HepG2 (cell line): Measurements from ENCODE around the gene SMIM36. TPM values are rescaled to one million over a fixed set of nuclear protein-coding genes. Genes with fewer than 3 reads are reported as not detected.
A peak's percentile ranks its signal among the peaks of the same experiment; 100 is the strongest.

Source experiments
- BCL6 ChIP-seq: IDR thresholded peaks from 2 replicates; pipeline ENCODE4 v1.6.1; 2016; ENCODE audit warnings: missing genetic modification reagents, missing compliant biosample characterization
- GABPB1 ChIP-seq: IDR thresholded peaks from 2 replicates; pipeline ENCODE4 v1.6.1; 2016; ENCODE audit warnings: mild to moderate bottlenecking, missing genetic modification reagents, moderate library complexity, missing compliant biosample characterization
- HMG20B ChIP-seq: conservative IDR thresholded peaks from 2 replicates; pipeline ENCODE4 v1.6.1; 2016; ENCODE audit warnings: missing genetic modification reagents, missing compliant biosample characterization
- HNRNPLL ChIP-seq: fragments of 200-400 bp; formaldehyde crosslinking; IDR thresholded peaks from 2 replicates; pipeline ENCODE4 v1.6.1; 2017; ENCODE audit warnings: mild to moderate bottlenecking, low read depth, low read length; ENCODE audit not compliant: poor library complexity, severe bottlenecking
- KLF9 ChIP-seq: IDR thresholded peaks from 2 replicates; pipeline ENCODE4 v1.6.1; 2016; ENCODE audit warnings: low read depth
- MTA1 ChIP-seq: sonication (generic); formaldehyde crosslinking; IDR thresholded peaks from 2 replicates; pipeline ENCODE4 v1.4.0; 2020; ENCODE audit warnings: missing genetic modification reagents, mild to moderate bottlenecking, borderline replicate concordance
- NRL ChIP-seq: sonication (generic); formaldehyde crosslinking; IDR thresholded peaks from 2 replicates; pipeline ENCODE4 v1.5.0; 2020; ENCODE audit warnings: missing genetic modification reagents, mild to moderate bottlenecking, moderate library complexity, borderline replicate concordance
- POLR2AphosphoS5 ChIP-seq: IDR thresholded peaks from 2 replicates; pipeline ENCODE4 v1.6.1; 2012; ENCODE audit warnings: low read depth, low read length
- POLR2G ChIP-seq: fragments of 200-400 bp; formaldehyde crosslinking; IDR thresholded peaks from 2 replicates; pipeline ENCODE4 v1.6.1; 2018; ENCODE audit warnings: mild to moderate bottlenecking, low read depth, low read length, moderate library complexity
- RFX5 ChIP-seq: IDR thresholded peaks from 2 replicates; pipeline ENCODE4 v1.6.1; 2011; ENCODE audit warnings: low read depth, low read length, improper control_type of control experiment
- ZNF138 ChIP-seq: sonication (generic); formaldehyde crosslinking; IDR thresholded peaks from 2 replicates; pipeline ENCODE4 v1.5.0; 2020; ENCODE audit warnings: mild to moderate bottlenecking, low read depth, missing genetic modification reagents
- ZNF343 ChIP-seq: sonication (generic); formaldehyde crosslinking; IDR thresholded peaks from 2 replicates; pipeline ENCODE4 v1.4.0; 2020; ENCODE audit warnings: mild to moderate bottlenecking, missing genetic modification reagents
- ZNF546 ChIP-seq: sonication (generic); formaldehyde crosslinking; conservative IDR thresholded peaks from 2 replicates; pipeline ENCODE4 v1.8.1; 2023; ENCODE audit warnings: mild to moderate bottlenecking, missing genetic modification reagents
- ZNF558 ChIP-seq: sonication (generic); formaldehyde crosslinking; IDR thresholded peaks from 2 replicates; pipeline ENCODE4 v1.9.0; 2022; ENCODE audit warnings: mild to moderate bottlenecking, missing genetic modification reagents, borderline replicate concordance
- ZNF567 ChIP-seq: sonication (generic); formaldehyde crosslinking; IDR thresholded peaks from 2 replicates; pipeline ENCODE4 v1.8.1; 2023; ENCODE audit warnings: mild to moderate bottlenecking, missing genetic modification reagents, borderline replicate concordance
- ZNF570 ChIP-seq: sonication (generic); formaldehyde crosslinking; IDR thresholded peaks from 2 replicates; pipeline ENCODE4 v1.4.0; 2020; ENCODE audit warnings: mild to moderate bottlenecking, missing genetic modification reagents, borderline replicate concordance
- ZNF672 ChIP-seq: sonication (generic); formaldehyde crosslinking; IDR thresholded peaks from 2 replicates; pipeline ENCODE4 v1.8.1; 2022; ENCODE audit warnings: missing genetic modification reagents
- ZNF768 ChIP-seq: sonication (generic); formaldehyde crosslinking; IDR thresholded peaks from 2 replicates; pipeline ENCODE4 v1.4.0; 2020; ENCODE audit warnings: missing genetic modification reagents
- ZSCAN21 ChIP-seq: sonication (generic); formaldehyde crosslinking; IDR thresholded peaks from 2 replicates; pipeline ENCODE4 v1.8.0; 2022; ENCODE audit warnings: mild to moderate bottlenecking, missing genetic modification reagents, moderate library complexity, borderline replicate concordance
- polyA plus RNA-seq, 8 experiments: library from polyadenylated mRNA; depleted of rRNA in 3 of 8; stranded (reverse) in 7 of 8; unstranded in 1 of 8; fragments of >200 nt; fragmentation: Illumina TruSeq in 4 of 8; extraction: Trizol in 4 of 8; gene quantifications; 2 replicates each; pipeline versions ENCODE4 v1.2.1 to v1.2.3, GENCODE V29; 2011 to 2016; ENCODE audit warnings: low read depth in 4 of 8, missing spikeins in 1 of 8, mixed read lengths in 1 of 8; ENCODE audit not compliant: insufficient read depth in 1 of 8
- total RNA-seq, 5 experiments: library from RNA; depleted of rRNA; stranded (reverse); fragments of >200 nt; fragmentation: Illumina TruSeq; extraction: Trizol; gene quantifications; 2 replicates each; pipeline ENCODE4 v1.2.3, GENCODE V29; 2016; ENCODE audit warnings: low read depth in 1 of 5
- TF ChIP-seq, protein P1 (sequence below): sonication (generic); formaldehyde crosslinking; IDR thresholded peaks from 2 replicates; pipeline ENCODE4 v1.4.0; 2020; ENCODE audit warnings: mild to moderate bottlenecking, missing genetic modification reagents
- TF ChIP-seq, protein P2 (sequence below): sonication (generic); formaldehyde crosslinking; IDR thresholded peaks from 2 replicates; pipeline ENCODE4 v1.4.0; 2020; ENCODE audit warnings: missing genetic modification reagents, borderline replicate concordance
- TF ChIP-seq, protein P3 (sequence below): sonication (generic); formaldehyde crosslinking; IDR thresholded peaks from 2 replicates; pipeline ENCODE4 v1.5.0; 2020; ENCODE audit warnings: missing genetic modification reagents
- TF ChIP-seq, protein P4 (sequence below): IDR thresholded peaks from 2 replicates; pipeline ENCODE4 v1.6.1; 2018; ENCODE audit warnings: missing genetic modification reagents, mild to moderate bottlenecking, missing compliant biosample characterization

SMIM36 gene
- total and polyA plus RNA-seq, 2 of the 13 experiments (the other 11 are each of a cell fraction or from before 2014, with no cell fraction given) = not detected

DNA sequence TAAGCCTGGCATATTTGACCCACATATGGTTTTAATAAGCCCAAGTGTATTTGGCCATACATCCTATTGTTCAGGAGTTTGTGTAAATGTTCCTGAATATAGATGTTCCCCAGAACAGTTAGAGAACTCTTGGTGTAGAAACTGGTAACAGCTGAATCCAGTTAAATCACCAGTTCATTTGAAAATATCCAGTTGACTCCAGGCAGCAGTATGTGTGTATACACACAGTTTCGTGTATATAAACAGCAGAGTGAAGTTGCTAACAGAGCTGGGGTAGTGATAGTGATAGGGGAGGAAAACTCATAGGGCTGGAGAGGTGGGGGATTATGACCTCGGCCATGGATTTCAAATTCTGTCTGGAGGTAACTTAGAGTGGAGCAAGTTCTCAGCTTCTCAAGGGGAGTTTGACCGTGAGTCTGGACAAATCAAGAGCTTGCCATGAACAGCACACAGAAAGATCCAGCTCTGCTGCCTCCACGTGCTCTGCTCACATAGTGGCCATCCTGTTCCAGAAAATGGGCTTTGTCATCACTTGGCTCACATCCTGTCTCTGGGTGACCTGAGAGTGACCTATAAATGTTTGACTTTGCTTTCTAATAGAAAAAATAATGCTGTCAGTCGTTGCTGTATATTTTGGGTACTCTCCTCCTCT, 59.0 kb downstream of the SMIM36 start (continued):
- TF ChIP-seq, protein P1, sequence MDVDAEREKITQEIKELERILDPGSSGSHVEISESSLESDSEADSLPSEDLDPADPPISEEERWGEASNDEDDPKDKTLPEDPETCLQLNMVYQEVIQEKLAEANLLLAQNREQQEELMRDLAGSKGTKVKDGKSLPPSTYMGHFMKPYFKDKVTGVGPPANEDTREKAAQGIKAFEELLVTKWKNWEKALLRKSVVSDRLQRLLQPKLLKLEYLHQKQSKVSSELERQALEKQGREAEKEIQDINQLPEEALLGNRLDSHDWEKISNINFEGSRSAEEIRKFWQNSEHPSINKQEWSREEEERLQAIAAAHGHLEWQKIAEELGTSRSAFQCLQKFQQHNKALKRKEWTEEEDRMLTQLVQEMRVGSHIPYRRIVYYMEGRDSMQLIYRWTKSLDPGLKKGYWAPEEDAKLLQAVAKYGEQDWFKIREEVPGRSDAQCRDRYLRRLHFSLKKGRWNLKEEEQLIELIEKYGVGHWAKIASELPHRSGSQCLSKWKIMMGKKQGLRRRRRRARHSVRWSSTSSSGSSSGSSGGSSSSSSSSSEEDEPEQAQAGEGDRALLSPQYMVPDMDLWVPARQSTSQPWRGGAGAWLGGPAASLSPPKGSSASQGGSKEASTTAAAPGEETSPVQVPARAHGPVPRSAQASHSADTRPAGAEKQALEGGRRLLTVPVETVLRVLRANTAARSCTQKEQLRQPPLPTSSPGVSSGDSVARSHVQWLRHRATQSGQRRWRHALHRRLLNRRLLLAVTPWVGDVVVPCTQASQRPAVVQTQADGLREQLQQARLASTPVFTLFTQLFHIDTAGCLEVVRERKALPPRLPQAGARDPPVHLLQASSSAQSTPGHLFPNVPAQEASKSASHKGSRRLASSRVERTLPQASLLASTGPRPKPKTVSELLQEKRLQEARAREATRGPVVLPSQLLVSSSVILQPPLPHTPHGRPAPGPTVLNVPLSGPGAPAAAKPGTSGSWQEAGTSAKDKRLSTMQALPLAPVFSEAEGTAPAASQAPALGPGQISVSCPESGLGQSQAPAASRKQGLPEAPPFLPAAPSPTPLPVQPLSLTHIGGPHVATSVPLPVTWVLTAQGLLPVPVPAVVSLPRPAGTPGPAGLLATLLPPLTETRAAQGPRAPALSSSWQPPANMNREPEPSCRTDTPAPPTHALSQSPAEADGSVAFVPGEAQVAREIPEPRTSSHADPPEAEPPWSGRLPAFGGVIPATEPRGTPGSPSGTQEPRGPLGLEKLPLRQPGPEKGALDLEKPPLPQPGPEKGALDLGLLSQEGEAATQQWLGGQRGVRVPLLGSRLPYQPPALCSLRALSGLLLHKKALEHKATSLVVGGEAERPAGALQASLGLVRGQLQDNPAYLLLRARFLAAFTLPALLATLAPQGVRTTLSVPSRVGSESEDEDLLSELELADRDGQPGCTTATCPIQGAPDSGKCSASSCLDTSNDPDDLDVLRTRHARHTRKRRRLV (CRISPR knock-in tag) = no peak
- TF ChIP-seq ZNF672 (CRISPR knock-in tag) (no peak), POLR2AphosphoS5 (no peak), GABPB1 (CRISPR knock-in tag) (peak; percentile 52; the same call in 1 of the 2 replicates), ZNF570 (CRISPR knock-in tag) (no peak), RFX5 (no peak), ZNF138 (no peak), ZNF768 (CRISPR knock-in tag) (no peak), POLR2G (peak; percentile 49), HMG20B (CRISPR knock-in tag) (no peak), KLF9 (CRISPR knock-in tag) (no peak), ZNF558 (no peak), NRL (CRISPR knock-in tag) (no peak), BCL6 (CRISPR knock-in tag) (peak; percentile 86), ZSCAN21 (CRISPR knock-in tag) (no peak), ZNF567 (CRISPR knock-in tag) (no peak), ZNF343 (CRISPR knock-in tag) (no peak), ZNF546 (CRISPR knock-in tag) (no peak), HNRNPLL (no peak), MTA1 (CRISPR knock-in tag) (no peak)
- TF ChIP-seq, protein P2, sequence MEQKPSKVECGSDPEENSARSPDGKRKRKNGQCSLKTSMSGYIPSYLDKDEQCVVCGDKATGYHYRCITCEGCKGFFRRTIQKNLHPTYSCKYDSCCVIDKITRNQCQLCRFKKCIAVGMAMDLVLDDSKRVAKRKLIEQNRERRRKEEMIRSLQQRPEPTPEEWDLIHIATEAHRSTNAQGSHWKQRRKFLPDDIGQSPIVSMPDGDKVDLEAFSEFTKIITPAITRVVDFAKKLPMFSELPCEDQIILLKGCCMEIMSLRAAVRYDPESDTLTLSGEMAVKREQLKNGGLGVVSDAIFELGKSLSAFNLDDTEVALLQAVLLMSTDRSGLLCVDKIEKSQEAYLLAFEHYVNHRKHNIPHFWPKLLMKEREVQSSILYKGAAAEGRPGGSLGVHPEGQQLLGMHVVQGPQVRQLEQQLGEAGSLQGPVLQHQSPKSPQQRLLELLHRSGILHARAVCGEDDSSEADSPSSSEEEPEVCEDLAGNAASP (CRISPR knock-in tag) = peak; percentile 87
- TF ChIP-seq, protein P3, sequence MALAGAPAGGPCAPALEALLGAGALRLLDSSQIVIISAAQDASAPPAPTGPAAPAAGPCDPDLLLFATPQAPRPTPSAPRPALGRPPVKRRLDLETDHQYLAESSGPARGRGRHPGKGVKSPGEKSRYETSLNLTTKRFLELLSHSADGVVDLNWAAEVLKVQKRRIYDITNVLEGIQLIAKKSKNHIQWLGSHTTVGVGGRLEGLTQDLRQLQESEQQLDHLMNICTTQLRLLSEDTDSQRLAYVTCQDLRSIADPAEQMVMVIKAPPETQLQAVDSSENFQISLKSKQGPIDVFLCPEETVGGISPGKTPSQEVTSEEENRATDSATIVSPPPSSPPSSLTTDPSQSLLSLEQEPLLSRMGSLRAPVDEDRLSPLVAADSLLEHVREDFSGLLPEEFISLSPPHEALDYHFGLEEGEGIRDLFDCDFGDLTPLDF = no peak
- TF ChIP-seq, protein P4, sequence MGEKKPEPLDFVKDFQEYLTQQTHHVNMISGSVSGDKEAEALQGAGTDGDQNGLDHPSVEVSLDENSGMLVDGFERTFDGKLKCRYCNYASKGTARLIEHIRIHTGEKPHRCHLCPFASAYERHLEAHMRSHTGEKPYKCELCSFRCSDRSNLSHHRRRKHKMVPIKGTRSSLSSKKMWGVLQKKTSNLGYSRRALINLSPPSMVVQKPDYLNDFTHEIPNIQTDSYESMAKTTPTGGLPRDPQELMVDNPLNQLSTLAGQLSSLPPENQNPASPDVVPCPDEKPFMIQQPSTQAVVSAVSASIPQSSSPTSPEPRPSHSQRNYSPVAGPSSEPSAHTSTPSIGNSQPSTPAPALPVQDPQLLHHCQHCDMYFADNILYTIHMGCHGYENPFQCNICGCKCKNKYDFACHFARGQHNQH (CRISPR knock-in tag) = peak; percentile 71
